Measurements from ENCODE around the gene CLDND1.

Gene CLDND1

DNA sequence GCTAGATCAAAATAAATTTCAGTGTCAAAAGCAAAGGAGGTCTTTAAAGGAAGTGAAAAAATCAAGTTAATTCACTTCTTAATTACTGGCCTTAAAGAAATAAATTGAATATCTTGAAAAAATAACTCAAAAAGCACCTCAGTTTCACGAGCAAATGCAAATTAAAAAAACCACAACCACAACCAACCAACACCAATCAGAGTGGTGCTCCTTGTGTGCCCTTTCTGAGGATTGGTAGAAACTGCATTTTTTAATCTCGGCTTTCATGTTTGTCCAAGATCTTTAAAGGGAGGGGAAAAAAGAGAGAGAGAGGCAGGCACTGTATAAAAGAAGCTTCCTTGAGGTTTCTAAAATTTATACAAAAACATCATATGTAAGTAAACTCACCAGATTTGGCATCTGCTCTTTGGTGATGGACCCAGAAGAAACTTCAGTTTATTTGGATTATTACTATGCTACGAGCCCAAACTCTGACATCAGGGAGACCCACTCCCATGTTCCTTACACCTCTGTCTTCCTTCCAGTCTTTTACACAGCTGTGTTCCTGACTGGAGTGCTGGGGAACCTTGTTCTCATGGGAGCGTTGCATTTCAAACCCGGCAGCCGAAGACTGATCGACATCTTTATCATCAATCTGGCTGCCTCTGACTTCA, 9.0 kb upstream of the CLDND1 start, which contains the start of gene GPR15:
TSS of gene GPR15 (plus strand) at position 357 of the 653 bp plus-strand sequence. CDS start at position 413, 56 bp downstream.
- Histone ChIP-seq H3K4me1 (ENCODE audit: control insufficient read depth, insufficient read depth, low read length, unreplicated experiment) (no peaks in the 10 kb centered on the region), H3K27ac (ENCODE audit: low read depth, low read length) (no peak within 1 kb of the TSS), H3K36me3 (ENCODE audit: insufficient read depth, low read length) (no peaks in the 10 kb centered on the region), H3K4me3 (ENCODE audit: low read depth, low read length) (no peak within 1 kb of the TSS), H3K27me3 (ENCODE audit: insufficient read depth, low read length) (peaks cover 13% of the 10 kb centered on the region; the same call in 1 of the 2 replicates), H2AFZ (ENCODE audit: low read length, unreplicated experiment) (no peak within 1 kb of the TSS), H3K79me2 (ENCODE audit: control insufficient read depth, insufficient read depth, low read length, unreplicated experiment) (no peaks in the 10 kb centered on the region)

DNA sequence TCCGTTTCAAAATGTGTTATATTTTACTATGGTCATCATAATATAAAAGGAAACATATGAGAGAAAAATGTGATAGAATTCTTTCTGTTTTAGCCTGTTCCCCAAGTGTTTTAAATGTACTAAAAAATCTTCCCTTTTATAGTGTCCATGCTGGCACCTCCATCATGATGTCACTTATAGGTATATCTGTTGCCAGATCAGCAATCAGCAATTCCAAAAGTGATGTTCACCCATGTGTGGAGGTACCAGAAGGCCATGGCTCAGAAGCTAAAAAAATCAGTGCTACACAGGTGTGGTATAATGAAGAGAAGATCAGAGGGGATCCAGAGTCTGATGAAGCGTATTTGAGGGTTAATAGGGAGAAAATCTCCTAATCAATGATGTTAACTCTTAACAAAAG, 8.0 kb upstream of the CLDND1 start:
- H3K27ac ChIP-seq (ENCODE audit: low read depth, low read length), result no peak overlapping the region
- H3K79me2 ChIP-seq (ENCODE audit: control insufficient read depth, insufficient read depth, low read length, unreplicated experiment), result no peaks in the 10 kb centered on the region
- H3K27me3 ChIP-seq (ENCODE audit: insufficient read depth, low read length), result peaks cover 13% of the 10 kb centered on the region; the same call in 1 of the 2 replicates
- no peak overlapping the region for H2AFZ ChIP-seq (ENCODE audit: low read length, unreplicated experiment)
- no peak overlapping the region for H3K4me3 ChIP-seq (ENCODE audit: low read depth, low read length)
- H3K36me3 ChIP-seq (ENCODE audit: insufficient read depth, low read length), result no peaks in the 10 kb centered on the region
- H3K4me1 ChIP-seq (ENCODE audit: control insufficient read depth, insufficient read depth, low read length, unreplicated experiment), result no peaks in the 10 kb centered on the region

DNA sequence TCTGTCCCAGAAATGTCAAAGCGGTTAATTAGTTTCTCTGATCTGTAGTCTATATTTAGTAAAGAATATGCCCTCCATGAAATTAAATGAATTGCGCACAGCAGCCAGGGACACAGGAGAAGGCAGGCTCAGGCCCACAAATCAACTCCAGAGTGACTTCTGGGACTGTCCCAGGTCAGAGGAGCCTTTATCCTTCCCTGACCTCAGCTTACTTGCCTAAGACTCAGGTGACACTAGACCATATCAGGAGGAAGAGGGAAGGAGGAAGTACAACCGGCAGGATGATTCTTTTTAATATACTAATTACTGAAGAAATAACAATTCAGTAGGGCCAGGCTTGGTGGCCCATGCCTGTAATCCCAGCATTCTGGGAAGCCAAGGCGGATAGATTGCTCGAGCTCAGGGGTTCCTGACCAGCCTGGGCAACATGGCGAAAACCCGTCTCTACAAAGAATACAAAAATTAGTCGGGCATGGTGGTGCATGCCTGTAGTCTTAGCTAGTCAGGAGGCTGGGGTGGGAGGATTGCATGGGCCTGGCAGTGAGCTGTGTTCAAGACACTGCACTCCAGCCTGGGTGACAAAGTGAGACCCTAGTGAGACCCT, 7.3 kb upstream of the CLDND1 start:
- no peaks in the 10 kb centered on the region for H3K4me1 ChIP-seq (ENCODE audit: control insufficient read depth, insufficient read depth, low read length, unreplicated experiment)
- no peaks in the 10 kb centered on the region for H3K36me3 ChIP-seq (ENCODE audit: insufficient read depth, low read length)
- no peak overlapping the region for H3K27ac ChIP-seq (ENCODE audit: low read depth, low read length)
- H3K79me2 ChIP-seq (ENCODE audit: control insufficient read depth, insufficient read depth, low read length, unreplicated experiment), result no peaks in the 10 kb centered on the region
- H2AFZ ChIP-seq (ENCODE audit: low read length, unreplicated experiment), result no peak overlapping the region
- H3K27me3 ChIP-seq (ENCODE audit: insufficient read depth, low read length), result peaks cover 13% of the 10 kb centered on the region; the same call in 1 of the 2 replicates
- H3K4me3 ChIP-seq (ENCODE audit: low read depth, low read length), result no peak overlapping the region

DNA sequence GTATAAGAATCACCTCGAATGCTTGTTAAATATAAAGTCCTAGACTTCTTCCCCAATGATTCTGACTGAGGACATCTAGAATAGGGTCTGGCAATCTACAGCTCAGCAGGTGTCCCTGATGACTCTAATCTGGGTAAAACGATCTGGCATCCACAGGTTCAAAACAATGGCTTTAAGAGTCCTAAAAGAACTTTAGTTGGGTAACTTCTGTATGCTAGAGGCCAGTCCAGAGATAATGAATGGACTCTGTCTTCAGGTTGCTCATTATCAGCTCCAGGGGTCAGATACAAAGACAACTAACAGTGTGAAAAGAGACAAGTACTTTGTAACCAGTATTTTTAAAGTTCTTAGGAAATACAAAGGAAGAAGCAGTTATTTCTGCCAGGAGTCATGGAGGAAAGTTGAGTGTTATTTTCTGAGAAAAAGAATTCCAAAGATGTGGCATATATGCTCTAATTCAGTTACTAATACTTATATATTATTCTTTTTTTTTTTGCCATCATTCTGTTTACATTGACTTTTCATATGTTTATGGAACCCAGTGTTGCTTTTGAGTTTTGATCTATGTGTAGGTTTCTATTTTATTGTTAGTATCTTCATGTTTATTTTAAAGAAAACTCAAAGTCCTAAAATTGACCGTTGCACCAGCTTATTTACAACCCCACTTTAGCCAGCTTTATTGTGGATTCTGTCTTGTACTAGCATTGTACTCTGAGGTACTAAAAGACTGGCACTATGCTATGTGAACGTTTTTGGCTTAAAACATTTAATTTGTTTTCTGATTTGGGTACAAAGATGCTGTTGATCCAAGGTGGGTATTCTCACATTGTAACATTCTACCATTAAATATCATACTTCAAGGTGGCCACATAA, 6.0 kb upstream of the CLDND1 start:
- Histone ChIP-seq H3K4me3 (ENCODE audit: low read depth, low read length) (no peak overlapping the region), H3K36me3 (ENCODE audit: insufficient read depth, low read length) (no peaks in the 10 kb centered on the region), H3K79me2 (ENCODE audit: control insufficient read depth, insufficient read depth, low read length, unreplicated experiment) (no peaks in the 10 kb centered on the region), H2AFZ (ENCODE audit: low read length, unreplicated experiment) (no peak overlapping the region), H3K27ac (ENCODE audit: low read depth, low read length) (no peak overlapping the region), H3K4me1 (ENCODE audit: control insufficient read depth, insufficient read depth, low read length, unreplicated experiment) (no peaks in the 10 kb centered on the region), H3K27me3 (ENCODE audit: insufficient read depth, low read length) (peaks cover 13% of the 10 kb centered on the region; the same call in 1 of the 2 replicates)

DNA sequence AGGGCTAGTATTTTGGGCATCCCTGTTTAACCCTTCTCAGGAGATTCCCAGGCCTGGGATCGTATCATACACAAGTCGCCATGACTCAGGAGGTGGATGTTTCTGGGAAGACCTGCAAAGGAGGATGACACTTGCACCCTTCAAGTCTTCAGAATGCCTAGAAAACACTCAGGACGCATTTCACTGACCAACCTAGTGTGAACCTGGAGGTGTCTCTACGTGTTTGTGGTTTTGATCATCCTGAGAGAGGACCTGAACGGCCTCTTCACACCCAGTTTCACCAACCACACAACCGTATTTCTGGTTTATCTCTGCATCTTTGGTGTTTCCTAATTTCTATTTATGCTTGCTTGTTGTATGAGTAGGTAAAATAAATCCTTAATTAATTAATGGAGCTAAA, 2.8 kb upstream of the CLDND1 start:
- no peak overlapping the region for H3K4me3 ChIP-seq (ENCODE audit: low read depth, low read length)
- H2AFZ ChIP-seq (ENCODE audit: low read length, unreplicated experiment), result no peak overlapping the region

DNA sequence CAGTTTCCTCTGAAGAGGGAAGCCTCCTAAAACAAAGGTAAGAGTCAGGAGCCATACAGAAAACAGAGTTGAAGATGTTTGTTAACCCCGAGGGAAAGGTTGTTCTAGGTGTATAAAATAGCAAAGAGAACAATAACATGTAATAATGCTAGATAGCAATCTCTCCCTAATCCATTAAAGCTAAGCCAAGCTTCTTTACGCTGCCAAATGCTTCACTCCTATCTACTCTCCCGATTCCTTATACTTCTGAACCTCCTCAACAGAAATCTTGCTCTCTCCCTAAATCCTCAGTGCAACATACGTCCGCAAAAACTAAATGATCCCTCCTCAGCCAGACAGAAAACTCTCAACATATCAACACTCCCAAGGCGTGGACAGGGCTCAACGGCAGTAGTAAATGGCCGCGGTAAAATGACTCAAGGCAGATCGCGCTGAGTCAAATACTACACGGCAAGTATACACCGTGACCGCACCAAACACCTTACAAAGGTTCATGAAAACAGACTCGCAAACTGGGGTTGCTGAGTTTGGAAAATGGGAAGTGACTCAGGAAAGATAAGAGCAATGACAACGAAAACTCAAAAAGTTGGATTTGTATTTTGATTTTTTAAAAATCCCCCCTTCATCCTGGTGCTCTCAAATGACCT, 682 bp downstream of the CLDND1 start:
- Histone ChIP-seq H3K36me3 (ENCODE audit: insufficient read depth, low read length) (peaks cover 28% of the 10 kb centered on the region), H3K79me2 (ENCODE audit: control insufficient read depth, insufficient read depth, low read length, unreplicated experiment) (peaks cover 41% of the 10 kb centered on the region), H2AFZ (ENCODE audit: low read length, unreplicated experiment) (peak overlapping the region; percentile 89), H3K4me3 (ENCODE audit: low read depth, low read length) (peak overlapping the region; percentile 90), H3K27ac (ENCODE audit: low read depth, low read length) (peak overlapping the region; percentile 84), H3K27me3 (ENCODE audit: insufficient read depth, low read length) (no peaks in the 10 kb centered on the region), H3K4me1 (ENCODE audit: control insufficient read depth, insufficient read depth, low read length, unreplicated experiment) (peaks cover 8% of the 10 kb centered on the region)

More for the DNA sequence above, 2.8 kb upstream of the CLDND1 start:
- peaks cover 5% of the 10 kb centered on the region; the same call in 1 of the 2 replicates for H3K36me3 ChIP-seq (ENCODE audit: insufficient read depth, low read length)
- peaks cover 20% of the 10 kb centered on the region for H3K79me2 ChIP-seq (ENCODE audit: control insufficient read depth, insufficient read depth, low read length, unreplicated experiment)
- H3K4me1 ChIP-seq (ENCODE audit: control insufficient read depth, insufficient read depth, low read length, unreplicated experiment), result peaks cover 8% of the 10 kb centered on the region
- no peak overlapping the region for H3K27ac ChIP-seq (ENCODE audit: low read depth, low read length)
- H3K27me3 ChIP-seq (ENCODE audit: insufficient read depth, low read length), result no peaks in the 10 kb centered on the region

DNA sequence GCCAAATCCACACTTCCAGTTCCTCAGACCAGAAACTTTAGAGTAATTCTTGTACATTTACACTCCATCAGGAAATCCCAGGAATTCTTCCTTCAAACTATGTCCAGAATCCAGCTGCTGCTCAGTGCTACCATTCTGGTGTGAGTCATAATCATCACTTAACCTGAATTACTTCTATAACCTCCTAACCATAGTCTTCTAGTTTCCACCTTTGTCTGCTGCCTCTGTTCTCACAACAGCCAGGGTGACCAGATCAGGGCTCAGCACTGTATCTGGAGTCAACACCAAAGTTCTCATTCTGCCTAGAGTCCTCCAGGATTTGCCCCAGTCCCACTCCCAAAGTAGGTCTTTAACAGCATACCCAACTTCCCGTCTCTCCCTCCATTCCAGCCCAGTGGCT, 3.4 kb downstream of the CLDND1 start:
- no peak overlapping the region for H2AFZ ChIP-seq (ENCODE audit: low read length, unreplicated experiment)
- no peak overlapping the region for H3K27ac ChIP-seq (ENCODE audit: low read depth, low read length)
- peaks cover 12% of the 10 kb centered on the region for H3K4me1 ChIP-seq (ENCODE audit: control insufficient read depth, insufficient read depth, low read length, unreplicated experiment)
- peaks cover 41% of the 10 kb centered on the region for H3K79me2 ChIP-seq (ENCODE audit: control insufficient read depth, insufficient read depth, low read length, unreplicated experiment)
- no peak overlapping the region for H3K4me3 ChIP-seq (ENCODE audit: low read depth, low read length)
- no peaks in the 10 kb centered on the region for H3K27me3 ChIP-seq (ENCODE audit: insufficient read depth, low read length)
- peaks cover 40% of the 10 kb centered on the region for H3K36me3 ChIP-seq (ENCODE audit: insufficient read depth, low read length)

DNA sequence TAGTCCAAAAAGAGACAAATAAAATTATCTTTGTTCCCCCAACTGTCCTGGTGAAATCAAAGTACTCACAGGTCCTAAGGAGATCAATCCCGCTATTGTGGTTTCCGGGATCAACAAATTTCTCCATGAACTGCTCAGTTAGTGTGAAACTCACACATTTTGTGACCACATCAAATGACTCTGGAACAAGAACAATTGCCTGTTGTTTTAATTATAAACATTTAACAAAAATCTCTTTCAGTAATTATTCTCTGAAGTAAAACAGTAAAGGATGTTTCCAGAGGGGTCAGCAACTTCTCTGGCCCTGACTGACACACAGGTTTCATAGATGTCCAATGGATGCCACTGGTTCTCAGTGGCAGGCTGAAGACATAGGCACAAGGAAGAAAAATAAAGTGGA, 3.9 kb downstream of the CLDND1 start:
- no peak overlapping the region for H3K4me3 ChIP-seq (ENCODE audit: low read depth, low read length)
- H3K27ac ChIP-seq (ENCODE audit: low read depth, low read length), result no peak overlapping the region
- H3K36me3 ChIP-seq (ENCODE audit: insufficient read depth, low read length), result peaks cover 40% of the 10 kb centered on the region
- peaks cover 12% of the 10 kb centered on the region for H3K4me1 ChIP-seq (ENCODE audit: control insufficient read depth, insufficient read depth, low read length, unreplicated experiment)
- H3K27me3 ChIP-seq (ENCODE audit: insufficient read depth, low read length), result no peaks in the 10 kb centered on the region
- no peak overlapping the region for H2AFZ ChIP-seq (ENCODE audit: low read length, unreplicated experiment)
- peaks cover 41% of the 10 kb centered on the region for H3K79me2 ChIP-seq (ENCODE audit: control insufficient read depth, insufficient read depth, low read length, unreplicated experiment)

DNA sequence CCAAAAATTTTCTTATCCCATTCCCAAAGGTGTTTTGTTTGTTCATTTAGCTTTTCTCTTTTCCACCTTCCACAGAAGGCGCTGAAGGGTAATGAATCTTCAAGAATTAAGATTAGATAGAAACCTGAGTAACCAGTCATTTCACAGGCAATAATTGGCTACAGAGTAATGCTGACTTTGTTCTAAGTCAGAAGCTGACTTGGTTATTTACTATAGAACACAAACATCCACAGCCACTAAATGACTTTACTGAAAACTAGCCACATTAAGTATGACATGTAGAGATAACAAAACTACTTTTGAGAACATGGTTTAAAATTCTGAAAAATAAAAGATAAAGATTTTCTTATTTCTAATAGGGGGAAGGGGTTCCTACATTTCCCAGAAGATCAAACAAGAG, 7.8 kb downstream of the CLDND1 start:
- H3K36me3 ChIP-seq (ENCODE audit: insufficient read depth, low read length), result peaks cover 31% of the 10 kb centered on the region
- peaks cover 15% of the 10 kb centered on the region for H3K4me1 ChIP-seq (ENCODE audit: control insufficient read depth, insufficient read depth, low read length, unreplicated experiment)
- H3K4me3 ChIP-seq (ENCODE audit: low read depth, low read length), result no peak overlapping the region
- H3K79me2 ChIP-seq (ENCODE audit: control insufficient read depth, insufficient read depth, low read length, unreplicated experiment), result peaks cover 16% of the 10 kb centered on the region
- no peaks in the 10 kb centered on the region for H3K27me3 ChIP-seq (ENCODE audit: insufficient read depth, low read length)
- no peak overlapping the region for H2AFZ ChIP-seq (ENCODE audit: low read length, unreplicated experiment)
- H3K27ac ChIP-seq (ENCODE audit: low read depth, low read length), result no peak overlapping the region

DNA sequence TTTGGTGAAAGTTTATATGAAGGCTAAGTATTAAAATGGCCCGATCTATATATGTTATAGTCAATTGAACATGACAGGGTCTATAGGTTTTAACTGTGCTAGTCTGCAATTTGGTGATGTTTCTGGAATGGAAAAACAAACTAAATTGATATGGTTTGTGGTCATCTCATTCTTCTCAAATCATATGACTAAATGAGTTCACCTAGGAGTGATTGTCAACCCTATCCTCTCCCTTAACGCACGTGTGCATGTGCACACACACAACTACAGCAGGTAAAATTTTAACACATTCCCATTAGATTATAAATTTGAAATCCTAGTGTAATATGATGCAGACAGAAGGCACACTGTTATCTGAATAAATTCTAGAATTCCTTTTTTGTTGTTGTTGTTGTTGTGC, 9.0 kb downstream of the CLDND1 start:
- no peaks in the 10 kb centered on the region for H3K27me3 ChIP-seq (ENCODE audit: insufficient read depth, low read length)
- peak overlapping the region; percentile 30; the same call in 1 of the 2 replicates for H3K27ac ChIP-seq (ENCODE audit: low read depth, low read length)
- no peak overlapping the region for H3K4me3 ChIP-seq (ENCODE audit: low read depth, low read length)
- peaks cover 5% of the 10 kb centered on the region for H3K79me2 ChIP-seq (ENCODE audit: control insufficient read depth, insufficient read depth, low read length, unreplicated experiment)
- no peak overlapping the region for H2AFZ ChIP-seq (ENCODE audit: low read length, unreplicated experiment)
- H3K4me1 ChIP-seq (ENCODE audit: control insufficient read depth, insufficient read depth, low read length, unreplicated experiment), result peaks cover 15% of the 10 kb centered on the region
- H3K36me3 ChIP-seq (ENCODE audit: insufficient read depth, low read length), result peaks cover 19% of the 10 kb centered on the region; the same call in 1 of the 2 replicates

All from ACC112 (cell line).